ENCODE measurements around the gene IGF2R. TPM values are rescaled to one million over a fixed set of nuclear protein-coding genes. Genes with fewer than 3 reads are reported as not detected.

Gene IGF2R
- total and polyA plus RNA-seq, 2 donors from 2014 or later: 23.7 to 88.6 TPM

DNA sequence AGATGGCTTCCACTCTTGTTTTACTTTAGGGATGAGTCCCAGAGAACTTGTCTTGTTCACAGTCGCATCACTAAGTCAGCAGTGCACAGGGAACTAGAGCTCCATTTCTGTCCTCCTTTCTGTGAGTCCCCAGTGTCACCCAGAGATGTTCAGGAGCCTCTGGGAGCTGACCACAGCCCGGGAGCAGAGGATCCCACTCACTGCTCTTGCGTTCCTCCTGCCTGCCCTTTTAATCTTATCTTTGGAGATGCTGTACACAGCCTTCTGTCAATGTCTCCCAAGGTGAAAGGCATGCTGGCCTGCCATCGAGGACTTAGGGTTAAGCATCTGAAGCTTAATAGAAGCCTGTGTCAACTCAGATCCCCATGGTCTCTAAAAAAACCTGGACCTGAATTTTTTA is 71.2 kb downstream of the IGF2R start:
- TF ChIP-seq, protein P1, sequence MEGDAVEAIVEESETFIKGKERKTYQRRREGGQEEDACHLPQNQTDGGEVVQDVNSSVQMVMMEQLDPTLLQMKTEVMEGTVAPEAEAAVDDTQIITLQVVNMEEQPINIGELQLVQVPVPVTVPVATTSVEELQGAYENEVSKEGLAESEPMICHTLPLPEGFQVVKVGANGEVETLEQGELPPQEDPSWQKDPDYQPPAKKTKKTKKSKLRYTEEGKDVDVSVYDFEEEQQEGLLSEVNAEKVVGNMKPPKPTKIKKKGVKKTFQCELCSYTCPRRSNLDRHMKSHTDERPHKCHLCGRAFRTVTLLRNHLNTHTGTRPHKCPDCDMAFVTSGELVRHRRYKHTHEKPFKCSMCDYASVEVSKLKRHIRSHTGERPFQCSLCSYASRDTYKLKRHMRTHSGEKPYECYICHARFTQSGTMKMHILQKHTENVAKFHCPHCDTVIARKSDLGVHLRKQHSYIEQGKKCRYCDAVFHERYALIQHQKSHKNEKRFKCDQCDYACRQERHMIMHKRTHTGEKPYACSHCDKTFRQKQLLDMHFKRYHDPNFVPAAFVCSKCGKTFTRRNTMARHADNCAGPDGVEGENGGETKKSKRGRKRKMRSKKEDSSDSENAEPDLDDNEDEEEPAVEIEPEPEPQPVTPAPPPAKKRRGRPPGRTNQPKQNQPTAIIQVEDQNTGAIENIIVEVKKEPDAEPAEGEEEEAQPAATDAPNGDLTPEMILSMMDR (IDR thresholded peaks at IDR 0.05; ENCODE audit: borderline replicate concordance, extremely low read depth, insufficient read depth): no peak
- peaks cover 9 to 49% (median 28%) of the 10 kb centered on the region in 3 donors for H3K36me3 ChIP-seq (ENCODE audit: control insufficient read depth in 2 of 3, insufficient read depth in 3 of 3, low read length in 3 of 3)
- no peak for FAIRE-seq
- H3K4me3 ChIP-seq (ENCODE audit: low read length in 3 of 3): no peak overlapping the region
- H3K9ac ChIP-seq (ENCODE audit: low read length in 3 of 3): no peak overlapping the region
- no peak for DNase-seq
- H3K4me1 ChIP-seq (ENCODE audit: control insufficient read depth in 2 of 3, insufficient read depth in 2 of 3, low read depth in 1 of 3, low read length in 3 of 3): peaks cover 0 to 18% (median 9%) of the 10 kb centered on the region in 3 donors
- no peaks in the 10 kb centered on the region for H3K9me3 ChIP-seq (ENCODE audit: control insufficient read depth in 2 of 3, insufficient read depth in 1 of 3, low read length in 3 of 3)
- no peaks in the 10 kb centered on the region for H3K27me3 ChIP-seq (ENCODE audit: control insufficient read depth, insufficient read depth, low read length)
- no peak overlapping the region for H3K27ac ChIP-seq (ENCODE audit: low read depth in 2 of 2, low read length in 2 of 2)
- intact Hi-C loops (cut with DNase I): no loop called here

DNA sequence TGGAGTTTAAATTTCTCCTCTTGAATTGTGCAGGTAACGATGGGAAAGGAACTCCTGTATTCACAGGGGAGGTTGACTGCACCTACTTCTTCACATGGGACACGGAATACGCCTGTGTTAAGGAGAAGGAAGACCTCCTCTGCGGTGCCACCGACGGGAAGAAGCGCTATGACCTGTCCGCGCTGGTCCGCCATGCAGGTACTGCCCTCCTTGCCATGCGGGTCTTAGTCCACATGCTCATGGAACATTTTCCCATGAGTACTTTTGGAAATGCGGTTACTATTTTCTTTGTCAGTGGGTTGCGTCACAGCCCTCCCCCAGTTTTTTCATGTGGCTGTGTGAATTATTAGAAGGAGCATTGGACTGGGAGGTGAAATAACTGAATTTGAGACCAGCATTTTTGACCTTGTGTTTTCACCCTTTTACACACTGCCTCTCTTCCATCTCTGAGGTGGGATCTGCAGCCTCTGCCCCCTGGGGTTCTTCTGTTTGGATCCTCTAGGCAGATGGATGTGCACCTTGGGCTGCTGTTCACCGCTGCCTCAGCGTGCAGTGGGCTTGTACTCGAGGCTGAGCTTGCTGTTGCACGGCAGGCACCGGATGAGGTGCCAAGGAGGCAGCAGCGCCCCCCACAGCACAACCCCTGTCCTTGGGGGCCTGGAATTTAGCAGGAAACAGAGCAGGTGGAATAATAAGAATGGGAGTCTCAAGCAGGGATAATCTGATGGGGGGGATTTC is 71.8 kb downstream of the IGF2R start:
- no peak for DNase-seq
- no peak for FAIRE-seq
- intact Hi-C loops (cut with DNase I): no loop called here
- Histone ChIP-seq H3K36me3 (ENCODE audit: control insufficient read depth in 2 of 3, insufficient read depth in 3 of 3, low read length in 3 of 3) (peaks cover 9 to 48% (median 27%) of the 10 kb centered on the region in 3 donors), H3K9me3 (ENCODE audit: control insufficient read depth in 2 of 3, insufficient read depth in 1 of 3, low read length in 3 of 3) (no peaks in the 10 kb centered on the region), H3K9ac (ENCODE audit: low read length in 3 of 3) (no peak overlapping the region), H3K27me3 (ENCODE audit: control insufficient read depth, insufficient read depth, low read length) (no peaks in the 10 kb centered on the region), H3K27ac (ENCODE audit: low read depth in 2 of 2, low read length in 2 of 2) (no peak overlapping the region), H3K4me3 (ENCODE audit: low read length in 3 of 3) (no peak overlapping the region), H3K4me1 (ENCODE audit: control insufficient read depth in 2 of 3, insufficient read depth in 2 of 3, low read depth in 1 of 3, low read length in 3 of 3) (peaks cover 0 to 18% (median 9%) of the 10 kb centered on the region in 3 donors)
- TF ChIP-seq, protein P1 (IDR thresholded peaks at IDR 0.05; ENCODE audit: borderline replicate concordance, extremely low read depth, insufficient read depth): no peak

DNA sequence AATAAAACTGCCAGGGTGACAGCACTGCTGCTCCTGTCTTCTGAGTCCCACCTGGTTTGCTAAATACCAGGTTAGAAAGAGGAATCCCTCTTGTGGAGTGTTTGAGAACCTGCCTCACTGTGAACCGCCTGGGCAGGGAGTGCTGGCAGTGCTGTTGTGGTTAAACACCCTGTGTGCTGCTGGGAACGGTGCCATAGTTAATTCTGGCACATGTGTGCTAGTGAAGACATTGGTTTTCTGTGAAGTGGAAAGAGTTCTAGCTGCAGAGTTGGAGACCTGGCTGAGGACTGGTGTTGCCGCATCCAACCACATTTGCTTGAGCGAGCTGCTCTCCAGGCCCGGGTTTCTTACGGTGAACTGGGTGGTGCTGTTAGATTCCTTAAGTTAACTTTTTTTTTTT is 72.7 kb downstream of the IGF2R start:
- Histone ChIP-seq H3K36me3 (ENCODE audit: control insufficient read depth in 2 of 3, insufficient read depth in 3 of 3, low read length in 3 of 3) (peaks cover 12 to 48% (median 27%) of the 10 kb centered on the region in 3 donors), H3K4me1 (ENCODE audit: control insufficient read depth in 2 of 3, insufficient read depth in 2 of 3, low read depth in 1 of 3, low read length in 3 of 3) (peaks cover 0 to 18% (median 9%) of the 10 kb centered on the region in 3 donors), H3K27me3 (ENCODE audit: control insufficient read depth, insufficient read depth, low read length) (no peaks in the 10 kb centered on the region), H3K9ac (ENCODE audit: low read length in 3 of 3) (no peak overlapping the region), H3K27ac (ENCODE audit: low read depth in 2 of 2, low read length in 2 of 2) (no peak overlapping the region), H3K9me3 (ENCODE audit: control insufficient read depth in 2 of 3, insufficient read depth in 1 of 3, low read length in 3 of 3) (no peaks in the 10 kb centered on the region), H3K4me3 (ENCODE audit: low read length in 3 of 3) (no peak overlapping the region)
- no peak for FAIRE-seq
- TF ChIP-seq, protein P1 (IDR thresholded peaks at IDR 0.05; ENCODE audit: borderline replicate concordance, extremely low read depth, insufficient read depth): no peak
- intact Hi-C loops (cut with DNase I): no loop called here
- no peak for DNase-seq

Data from kidney (tissue), 14 donors.